Head of caudate nucleus (tissue), 42 donors: ENCODE results near the gene PRDM15.

ENCODE experiments used
- DNase-seq, 42 donors: peaks; one replicate each; pipeline versions ENCODE4 v3.0.0 to v3.0.0-alpha.2; 2020 to 2021; ENCODE audit warnings: mixed read lengths in 7 of 42
- intact Hi-C: fragments of 100-400 bp; cut with DNase I; formaldehyde crosslinking; loops from one replicate; pipeline ENCODE4 v1.15.0; 2022

PRDM15 gene

GRCh38 chr21:41913230-41913629 lies 34.1 kb upstream of the PRDM15 start:
- intact Hi-C loops = no loop called here
- no peak for DNase-seq

GRCh38 chr21:41908829-41909228 lies 29.7 kb upstream of the PRDM15 start:
- DNase-seq = no peak
- intact Hi-C loops = no loop called here

- DNase-seq = no peak
- intact Hi-C loops = no loop called here
Observed at GRCh38 chr21:41907496-41908258, 28.5 kb upstream of the PRDM15 start.

- intact Hi-C loops = no loop called here
- DNase-seq = no peak
Observed at GRCh38 chr21:41906770-41907169, 27.6 kb upstream of the PRDM15 start.

- no peak for DNase-seq
- intact Hi-C loops = no loop called here
Observed at GRCh38 chr21:41903559-41904351, 24.6 kb upstream of the PRDM15 start.

- intact Hi-C loops = no loop called here
- no peak for DNase-seq
Observed at GRCh38 chr21:41902946-41903345, 23.8 kb upstream of the PRDM15 start.

- DNase-seq = no peak
- intact Hi-C loops = no loop called here
Observed at GRCh38 chr21:41901782-41902181, 22.6 kb upstream of the PRDM15 start.

- no peak for DNase-seq
- intact Hi-C loops = no loop called here
Observed at GRCh38 chr21:41901099-41901498, 22.0 kb upstream of the PRDM15 start.

GRCh38 chr21:41900401-41900800 lies 21.3 kb upstream of the PRDM15 start:
- no peak for DNase-seq
- intact Hi-C loops = no loop called here

GRCh38 chr21:41899426-41900202 lies 20.5 kb upstream of the PRDM15 start:
- intact Hi-C loops = loop anchor here (10.0 kb wide), 1 partner anchor 65 kb away; no protein-coding TSS in a partner anchor
- no peak for DNase-seq

- intact Hi-C loops = loop anchor here (10.0 kb wide), 1 partner anchor 64 kb away; no protein-coding TSS in a partner anchor
- no peak for DNase-seq
Observed at GRCh38 chr21:41898998-41899397, 19.9 kb upstream of the PRDM15 start.

GRCh38 chr21:41897700-41898099 lies 18.6 kb upstream of the PRDM15 start:
- intact Hi-C loops = loop anchor here (10.0 kb wide), 1 partner anchor 63 kb away; no protein-coding TSS in a partner anchor
- DNase-seq = peak in 1 of 42 donors; percentile 27

- intact Hi-C loops = loop anchor here (10.0 kb wide), 1 partner anchor 62 kb away; no protein-coding TSS in a partner anchor
- no peak for DNase-seq
Observed at GRCh38 chr21:41897047-41897669, 18.0 kb upstream of the PRDM15 start.

GRCh38 chr21:41895643-41896493 lies 16.7 kb upstream of the PRDM15 start:
- intact Hi-C loops = loop anchor here (10.0 kb wide), 1 partner anchor 61 kb away; no protein-coding TSS in a partner anchor
- DNase-seq = peak in 19 of 42 donors; percentile 10 to 66 (median 29)

- intact Hi-C loops = loop anchor here (10.0 kb wide), 1 partner anchor 60 kb away; no protein-coding TSS in a partner anchor
- DNase-seq = no peak
Observed at GRCh38 chr21:41894922-41895557, 15.9 kb upstream of the PRDM15 start.

GRCh38 chr21:41894511-41894910 lies 15.4 kb upstream of the PRDM15 start:
- intact Hi-C loops = loop anchor here (10.0 kb wide), 1 partner anchor 60 kb away; no protein-coding TSS in a partner anchor
- no peak for DNase-seq

- DNase-seq = no peak
- intact Hi-C loops = loop anchor here (10.0 kb wide), 1 partner anchor 58 kb away; no protein-coding TSS in a partner anchor
Observed at GRCh38 chr21:41892726-41893125, 13.6 kb upstream of the PRDM15 start.
